Activated CD8-positive, alpha-beta memory T cell treated with anti-CD3 and anti-CD28 coated beads for 1 hour (primary cell): Measurements from ENCODE around the gene IRF8.
A peak's percentile ranks its signal among the peaks of the same experiment; 100 is the strongest.
"Not testable (repeated sequence)": the region's sequence is repeated elsewhere in the genome, so short reads cannot be mapped to it uniquely, and the experiment has no call there.

Source experiments
- DNase-seq, 2 donors: peaks; one replicate each; pipeline ENCODE4 v3.0.0-alpha.2; 2020; ENCODE audit warnings: low read depth in 1 of 2; ENCODE audit errors: extremely low read depth in 1 of 2

The IRF8 gene

GRCh38 chr16:85898521-85899442 is at the start of gene IRF8:
IRF8 (plus strand) TSS chr16:85899162; CDS start chr16:85903016, 3,854 bp downstream.
- DNase-seq: peak; percentile 38 to 50

GRCh38 chr16:85849388-85849787 is 49.6 kb upstream of the IRF8 start:
- DNase-seq: no peak

GRCh38 chr16:85850344-85850880 is 48.5 kb upstream of the IRF8 start:
- no peak for DNase-seq

GRCh38 chr16:85851034-85851785 is 47.8 kb upstream of the IRF8 start:
- no peak for DNase-seq

- no peak for DNase-seq
Observed at GRCh38 chr16:85853547-85854545, 45.1 kb upstream of the IRF8 start.

GRCh38 chr16:85854935-85855334 is 44.0 kb upstream of the IRF8 start:
- no peak for DNase-seq

GRCh38 chr16:85856079-85856478 is 42.9 kb upstream of the IRF8 start:
- no peak for DNase-seq

- DNase-seq: no peak
Observed at GRCh38 chr16:85856585-85856984, 42.4 kb upstream of the IRF8 start.

- no peak for DNase-seq
Observed at GRCh38 chr16:85857406-85857805, 41.6 kb upstream of the IRF8 start.

- DNase-seq: not testable (repeated sequence)
Observed at GRCh38 chr16:85858571-85858970, 40.4 kb upstream of the IRF8 start.

- DNase-seq: no peak
Observed at GRCh38 chr16:85858984-85859817, 39.8 kb upstream of the IRF8 start.

- no peak for DNase-seq
Observed at GRCh38 chr16:85859818-85860125, 39.2 kb upstream of the IRF8 start.

- DNase-seq: no peak
Observed at GRCh38 chr16:85860413-85861094, 38.4 kb upstream of the IRF8 start.

- no peak for DNase-seq
Observed at GRCh38 chr16:85861095-85861825, 37.7 kb upstream of the IRF8 start.

- no peak for DNase-seq
Observed at GRCh38 chr16:85862476-85863383, 36.2 kb upstream of the IRF8 start.

- DNase-seq: no peak
Observed at GRCh38 chr16:85863384-85863774, 35.6 kb upstream of the IRF8 start.

- DNase-seq: no peak
Observed at GRCh38 chr16:85864965-85865364, 34.0 kb upstream of the IRF8 start.
